ENCODE data around the gene TRIM23.

TRIM23 gene

GRCh38 chr5:65651144-65651543, 27.0 kb upstream of the TRIM23 start:
- no peak overlapping the region for H3K4me2 ChIP-seq (ENCODE audit: low read length)
- H4K5ac ChIP-seq (ENCODE audit: low read length), result no peak overlapping the region
- H3K27me3 ChIP-seq (ENCODE audit: insufficient read depth, low read length, poor library complexity), result no peaks in the 10 kb centered on the region
- no peaks in the 10 kb centered on the region for H3K36me3 ChIP-seq (ENCODE audit: control insufficient read depth, insufficient read depth, low read length)
- no peak overlapping the region for H2AK5ac ChIP-seq (ENCODE audit: low read length)
- H3K79me2 ChIP-seq (ENCODE audit: control insufficient read depth, insufficient read depth, low read length), result no peaks in the 10 kb centered on the region
- no peak overlapping the region for H2BK5ac ChIP-seq (ENCODE audit: low read length)
- H3K4me1 ChIP-seq (ENCODE audit: control insufficient read depth, low read depth, low read length), result no peaks in the 10 kb centered on the region
- H3K23ac ChIP-seq (ENCODE audit: low read length), result no peak overlapping the region
- no peak overlapping the region for H3K56ac ChIP-seq (ENCODE audit: low read length)
- DNase-seq, result no peak
- H4K8ac ChIP-seq (ENCODE audit: low read depth, low read length), result no peak overlapping the region
- no peak overlapping the region for H3K4ac ChIP-seq (ENCODE audit: low read depth, low read length)
- no peak overlapping the region for H3K18ac ChIP-seq (ENCODE audit: low read length)
- no peak overlapping the region for H3K27ac ChIP-seq (ENCODE audit: low read depth, low read length)
- no peak overlapping the region for H3K4me3 ChIP-seq (ENCODE audit: low read length)
- H3K9ac ChIP-seq (ENCODE audit: low read length), result no peak overlapping the region
- no peak overlapping the region for H2BK120ac ChIP-seq (ENCODE audit: low read depth, low read length)
- no peak overlapping the region for H2BK15ac ChIP-seq (replicated peaks; ENCODE audit: low read depth)
- no CpG with 5 or more reads among the region's 5 CpGs for WGBS (ENCODE audit: extremely low coverage, insufficient coverage, low lambda C conversion rate)
- no peaks in the 10 kb centered on the region for H3K79me1 ChIP-seq (ENCODE audit: low read length)

DNA sequence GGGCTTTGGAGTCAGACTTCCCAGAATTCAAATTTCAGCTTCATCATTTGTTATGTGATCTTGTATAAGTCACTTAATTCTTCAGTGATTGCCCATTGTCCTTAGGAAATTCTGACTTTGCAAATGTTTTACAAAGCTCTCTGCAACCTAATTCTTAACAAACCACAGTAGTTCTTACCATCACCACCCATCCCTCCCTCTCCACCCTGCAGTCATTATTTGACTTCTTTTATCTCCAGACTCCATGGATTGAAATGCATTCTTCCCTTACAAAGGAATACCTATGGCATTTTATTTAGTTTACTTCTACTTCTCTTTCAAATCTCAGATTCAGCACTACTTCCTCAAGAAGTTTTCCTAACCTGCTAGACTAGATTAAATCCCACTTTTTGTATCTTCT, 23.8 kb upstream of the TRIM23 start:
- Histone ChIP-seq H3K18ac (ENCODE audit: low read length) (no peak overlapping the region), H4K5ac (ENCODE audit: low read length) (no peak overlapping the region), H3K79me1 (ENCODE audit: low read length) (no peaks in the 10 kb centered on the region), H3K4me2 (ENCODE audit: low read length) (no peak overlapping the region), H3K56ac (ENCODE audit: low read length) (no peak overlapping the region), H3K4ac (ENCODE audit: low read depth, low read length) (no peak overlapping the region), H3K4me3 (ENCODE audit: low read length) (no peak overlapping the region), H3K9ac (ENCODE audit: low read length) (no peak overlapping the region), H3K27ac (ENCODE audit: low read depth, low read length) (no peak overlapping the region), H3K79me2 (ENCODE audit: control insufficient read depth, insufficient read depth, low read length) (no peaks in the 10 kb centered on the region), H2BK5ac (ENCODE audit: low read length) (no peak overlapping the region), H2BK120ac (ENCODE audit: low read depth, low read length) (no peak overlapping the region), H3K4me1 (ENCODE audit: control insufficient read depth, low read depth, low read length) (no peaks in the 10 kb centered on the region), H3K27me3 (ENCODE audit: insufficient read depth, low read length, poor library complexity) (no peaks in the 10 kb centered on the region), H3K36me3 (ENCODE audit: control insufficient read depth, insufficient read depth, low read length) (no peaks in the 10 kb centered on the region), H2BK15ac (replicated peaks; ENCODE audit: low read depth) (no peak overlapping the region), H4K8ac (ENCODE audit: low read depth, low read length) (no peak overlapping the region), H2AK5ac (ENCODE audit: low read length) (no peak overlapping the region), H3K23ac (ENCODE audit: low read length) (no peak overlapping the region)
- peak; percentile 13 for DNase-seq

- Histone ChIP-seq H3K27ac (ENCODE audit: low read depth, low read length) (no peak overlapping the region), H3K79me1 (ENCODE audit: low read length) (no peaks in the 10 kb centered on the region), H3K4me2 (ENCODE audit: low read length) (no peak overlapping the region), H3K4me1 (ENCODE audit: control insufficient read depth, low read depth, low read length) (no peaks in the 10 kb centered on the region), H3K4ac (ENCODE audit: low read depth, low read length) (no peak overlapping the region), H3K27me3 (ENCODE audit: insufficient read depth, low read length, poor library complexity) (no peaks in the 10 kb centered on the region), H4K5ac (ENCODE audit: low read length) (no peak overlapping the region), H2AK5ac (ENCODE audit: low read length) (no peak overlapping the region), H3K23ac (ENCODE audit: low read length) (no peak overlapping the region), H4K8ac (ENCODE audit: low read depth, low read length) (no peak overlapping the region), H3K56ac (ENCODE audit: low read length) (no peak overlapping the region), H3K18ac (ENCODE audit: low read length) (no peak overlapping the region), H3K79me2 (ENCODE audit: control insufficient read depth, insufficient read depth, low read length) (no peaks in the 10 kb centered on the region), H2BK15ac (replicated peaks; ENCODE audit: low read depth) (no peak overlapping the region), H2BK5ac (ENCODE audit: low read length) (no peak overlapping the region), H2BK120ac (ENCODE audit: low read depth, low read length) (no peak overlapping the region), H3K9ac (ENCODE audit: low read length) (no peak overlapping the region), H3K4me3 (ENCODE audit: low read length) (no peak overlapping the region), H3K36me3 (ENCODE audit: control insufficient read depth, insufficient read depth, low read length) (no peaks in the 10 kb centered on the region)
- no CpG with 5 or more reads among the region's 2 CpGs for WGBS (ENCODE audit: extremely low coverage, insufficient coverage, low lambda C conversion rate)
- no peak for DNase-seq
Measured at GRCh38 chr5:65646938-65647337, 22.8 kb upstream of the TRIM23 start.

DNA sequence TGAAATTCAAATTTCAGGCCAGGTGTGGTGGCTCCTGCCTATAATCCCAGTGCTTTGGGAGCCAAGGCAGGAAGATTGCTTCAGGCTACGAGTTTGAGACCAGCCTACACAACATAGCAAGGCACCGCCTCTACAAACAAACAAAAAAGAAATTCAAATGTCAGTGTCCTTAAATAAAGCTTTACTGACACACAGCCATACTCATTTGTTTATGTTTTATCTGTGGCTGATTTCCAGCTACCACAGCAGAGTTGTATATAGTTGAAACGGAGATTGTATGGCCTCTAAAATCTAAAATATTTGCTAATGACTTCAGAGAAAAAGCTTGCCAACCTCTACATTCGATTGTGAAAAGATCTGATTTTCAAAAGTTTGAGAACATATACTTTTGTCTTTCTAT, 16.1 kb upstream of the TRIM23 start:
- Histone ChIP-seq H3K4ac (ENCODE audit: low read depth, low read length) (no peak overlapping the region), H3K27me3 (ENCODE audit: insufficient read depth, low read length, poor library complexity) (no peaks in the 10 kb centered on the region), H2BK5ac (ENCODE audit: low read length) (no peak overlapping the region), H2BK15ac (replicated peaks; ENCODE audit: low read depth) (no peak overlapping the region), H3K56ac (ENCODE audit: low read length) (no peak overlapping the region), H3K79me1 (ENCODE audit: low read length) (no peaks in the 10 kb centered on the region), H3K4me3 (ENCODE audit: low read length) (no peak overlapping the region), H4K8ac (ENCODE audit: low read depth, low read length) (no peak overlapping the region), H2BK120ac (ENCODE audit: low read depth, low read length) (no peak overlapping the region), H3K18ac (ENCODE audit: low read length) (no peak overlapping the region), H3K4me1 (ENCODE audit: control insufficient read depth, low read depth, low read length) (no peaks in the 10 kb centered on the region), H4K5ac (ENCODE audit: low read length) (no peak overlapping the region), H3K36me3 (ENCODE audit: control insufficient read depth, insufficient read depth, low read length) (no peaks in the 10 kb centered on the region), H3K23ac (ENCODE audit: low read length) (no peak overlapping the region), H3K9ac (ENCODE audit: low read length) (no peak overlapping the region), H3K4me2 (ENCODE audit: low read length) (no peak overlapping the region), H2AK5ac (ENCODE audit: low read length) (no peak overlapping the region), H3K79me2 (ENCODE audit: control insufficient read depth, insufficient read depth, low read length) (no peaks in the 10 kb centered on the region), H3K27ac (ENCODE audit: low read depth, low read length) (no peak overlapping the region)
- WGBS (ENCODE audit: extremely low coverage, insufficient coverage, low lambda C conversion rate), result no CpG with 5 or more reads among the region's 4 CpGs
- no peak for DNase-seq

DNA sequence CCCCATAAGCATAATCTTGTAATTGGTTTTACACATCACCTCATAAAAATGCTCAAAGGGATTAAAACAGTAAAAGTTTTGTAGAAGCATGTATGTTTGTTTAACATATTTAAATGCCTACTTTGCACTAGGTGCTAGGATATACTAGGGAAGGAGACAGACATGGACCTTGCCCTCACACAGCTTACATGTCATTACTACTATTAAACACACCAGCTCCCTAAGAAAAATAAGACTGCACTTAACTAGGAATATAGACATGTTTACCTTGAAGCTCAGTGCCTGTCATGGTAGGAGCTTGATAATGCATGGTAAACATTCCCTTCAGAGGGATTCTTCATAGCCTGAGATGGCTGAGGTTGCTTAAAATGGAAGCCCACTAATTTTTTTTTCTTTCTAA, 6.8 kb upstream of the TRIM23 start:
- no peak for DNase-seq
- Histone ChIP-seq H3K4me3 (ENCODE audit: low read length) (no peak overlapping the region), H2AK5ac (ENCODE audit: low read length) (no peak overlapping the region), H3K79me2 (ENCODE audit: control insufficient read depth, insufficient read depth, low read length) (peaks cover 3% of the 10 kb centered on the region), H3K18ac (ENCODE audit: low read length) (no peak overlapping the region), H3K4ac (ENCODE audit: low read depth, low read length) (no peak overlapping the region), H3K79me1 (ENCODE audit: low read length) (peaks cover 3% of the 10 kb centered on the region), H4K5ac (ENCODE audit: low read length) (no peak overlapping the region), H2BK120ac (ENCODE audit: low read depth, low read length) (no peak overlapping the region), H3K4me2 (ENCODE audit: low read length) (no peak overlapping the region), H3K23ac (ENCODE audit: low read length) (no peak overlapping the region), H4K8ac (ENCODE audit: low read depth, low read length) (no peak overlapping the region), H3K9ac (ENCODE audit: low read length) (no peak overlapping the region), H3K36me3 (ENCODE audit: control insufficient read depth, insufficient read depth, low read length) (no peaks in the 10 kb centered on the region), H3K27ac (ENCODE audit: low read depth, low read length) (no peak overlapping the region), H2BK15ac (replicated peaks; ENCODE audit: low read depth) (no peak overlapping the region), H3K4me1 (ENCODE audit: control insufficient read depth, low read depth, low read length) (no peaks in the 10 kb centered on the region), H3K56ac (ENCODE audit: low read length) (no peak overlapping the region), H3K27me3 (ENCODE audit: insufficient read depth, low read length, poor library complexity) (no peaks in the 10 kb centered on the region), H2BK5ac (ENCODE audit: low read length) (no peak overlapping the region)

GRCh38 chr5:65625743-65626142, 1.6 kb upstream of the TRIM23 start:
- Histone ChIP-seq H3K23ac (ENCODE audit: low read length) (no peak overlapping the region), H3K27me3 (ENCODE audit: insufficient read depth, low read length, poor library complexity) (no peaks in the 10 kb centered on the region), H3K18ac (ENCODE audit: low read length) (no peak overlapping the region), H2BK5ac (ENCODE audit: low read length) (no peak overlapping the region), H3K56ac (ENCODE audit: low read length) (no peak overlapping the region), H4K8ac (ENCODE audit: low read depth, low read length) (no peak overlapping the region), H2BK120ac (ENCODE audit: low read depth, low read length) (no peak overlapping the region), H3K27ac (ENCODE audit: low read depth, low read length) (no peak overlapping the region), H3K4me3 (ENCODE audit: low read length) (no peak overlapping the region), H3K9ac (ENCODE audit: low read length) (no peak overlapping the region), H3K36me3 (ENCODE audit: control insufficient read depth, insufficient read depth, low read length) (no peaks in the 10 kb centered on the region), H3K4me2 (ENCODE audit: low read length) (peak overlapping the region; percentile 11), H3K79me1 (ENCODE audit: low read length) (peaks cover 8% of the 10 kb centered on the region), H2AK5ac (ENCODE audit: low read length) (no peak overlapping the region), H3K4ac (ENCODE audit: low read depth, low read length) (no peak overlapping the region), H3K79me2 (ENCODE audit: control insufficient read depth, insufficient read depth, low read length) (peaks cover 11% of the 10 kb centered on the region), H2BK15ac (replicated peaks; ENCODE audit: low read depth) (no peak overlapping the region), H4K5ac (ENCODE audit: low read length) (no peak overlapping the region), H3K4me1 (ENCODE audit: control insufficient read depth, low read depth, low read length) (peaks cover 4% of the 10 kb centered on the region)
- WGBS (ENCODE audit: extremely low coverage, insufficient coverage, low lambda C conversion rate), result no CpG with 5 or more reads among the region's 6 CpGs
- DNase-seq, result no peak

Data from mesendoderm (in vitro differentiated cells).